GM12878 (cell line): ENCODE measurements around the gene TTLL8.

Experiments used
- CTCF ChIP-seq, 3 experiments: IDR thresholded peaks in 2 of 3; conservative IDR thresholded peaks in 1 of 3; 2 replicates each; pipeline ENCODE4 v1.5.1; 2011; ENCODE audit warnings: low read depth in 3 of 3, low read length in 3 of 3, mild to moderate bottlenecking in 3 of 3, control low read depth in 2 of 3, moderate library complexity in 2 of 3, inconsistent platforms in 1 of 3, mixed read lengths in 1 of 3; ENCODE audit not compliant: control insufficient read depth in 2 of 3, insufficient read depth in 1 of 3; ENCODE audit errors: extremely low read depth in 1 of 3
- ELK1 ChIP-seq: IDR thresholded peaks from 2 replicates; pipeline ENCODE4 v1.6.1; 2012; ENCODE audit warnings: low read depth, low read length, improper control_type of control experiment
- GABPA ChIP-seq: IDR thresholded peaks from 2 replicates; pipeline ENCODE4 v1.6.1; 2014; ENCODE audit warnings: antibody characterized with exemption, low read depth, mild to moderate bottlenecking, inconsistent platforms
- JUND ChIP-seq: IDR thresholded peaks from 2 replicates; pipeline ENCODE4 v1.6.1; 2012; ENCODE audit warnings: low read depth, mild to moderate bottlenecking, low read length, improper control_type of control experiment, moderate library complexity
- RAD21 ChIP-seq: IDR thresholded peaks from 2 replicates; pipeline ENCODE4 v1.6.1; 2011; ENCODE audit warnings: mild to moderate bottlenecking, low read depth, low read length, moderate library complexity; ENCODE audit not compliant: insufficient read depth
- RCOR1 ChIP-seq: conservative IDR thresholded peaks from 2 replicates; pipeline ENCODE4 v1.6.1; 2012; ENCODE audit warnings: low read depth, low read length, improper control_type of control experiment
- SREBF2 ChIP-seq: IDR thresholded peaks from 2 replicates; pipeline ENCODE4 v1.6.1; 2012; ENCODE audit warnings: mild to moderate bottlenecking, low read length
- TCF12 ChIP-seq: IDR thresholded peaks from 2 replicates; pipeline ENCODE4 v1.6.1; 2011; ENCODE audit warnings: low read depth, mild to moderate bottlenecking, low read length

- TF ChIP-seq JUND: no peak
- no peak for TF ChIP-seq CTCF (IDR thresholded peaks at IDR 0.05 in 2 of 3, conservative IDR thresholded peaks at IDR 0.05 in 1 of 3; ENCODE audit: control insufficient read depth in 2 of 3, extremely low read depth in 1 of 3, insufficient read depth in 1 of 3, low read depth in 3 of 3, low read length in 3 of 3)
- no peak for TF ChIP-seq RCOR1
- no peak for TF ChIP-seq SREBF2
- TF ChIP-seq GABPA: no peak
- no peak for TF ChIP-seq ELK1
- TF ChIP-seq RAD21: no peak
- TF ChIP-seq TCF12: no peak
These were observed 20.1 kb upstream of the TTLL8 start for GRCh38 chr22:50078246-50078645.
